Adrenal gland (tissue), 12 donors: Measurements from ENCODE around the gene EYS. TPM values are rescaled to one million over a fixed set of nuclear protein-coding genes. Genes with fewer than 3 reads are reported as not detected.

Experiments used
- DNase-seq, 7 donors: peaks; one replicate each; pipeline ENCODE4 v3.0.0-alpha.2; 2019 to 2020
- H3K27ac ChIP-seq, 5 donors: fragments of 200-600 bp; sonication (generic) in 4 of 5; 1 replicate in 3 of 5; 2 replicates in 2 of 5; pipeline versions ENCODE4 v1.5.1 to v1.8.0; 2016 to 2020; ENCODE audit warnings: mild to moderate bottlenecking in 1 of 5
- H3K27me3 ChIP-seq: fragments of 200-600 bp; 2 replicates; pipeline ENCODE4 v1.8.0; 2021
- H3K36me3 ChIP-seq, 2 donors: fragments of 200-600 bp; replicated peaks in 1 of 2; 1 replicate in 1 of 2; 2 replicates in 1 of 2; pipeline versions ENCODE4 v1.5.1 to v1.8.0; 2018 to 2022
- H3K4me1 ChIP-seq, 2 donors: fragments of 200-600 bp; replicated peaks in 1 of 2; 1 replicate in 1 of 2; 2 replicates in 1 of 2; pipeline versions ENCODE4 v1.5.1 to v1.8.0; 2018 to 2021
- H3K4me3 ChIP-seq, 4 donors: fragments of 200-600 bp; sonication (generic) in 3 of 4; one replicate each; pipeline ENCODE4 v1.5.1; 2016 to 2018
- H3K9me3 ChIP-seq, 3 donors: fragments of 200-600 bp; sonication (generic) in 1 of 3; replicated peaks in 1 of 3; 1 replicate in 2 of 3; 2 replicates in 1 of 3; pipeline versions ENCODE4 v1.5.1 to v1.8.0; 2016 to 2021
- CTCF ChIP-seq, 6 experiments: fragments of 450-650 bp in 4 of 6; fragments of 200-600 bp in 2 of 6; sonication (generic) in 1 of 6; IDR thresholded peaks; 1 replicate in 5 of 6; 2 replicates in 1 of 6; pipeline versions ENCODE4 v1.5.1 to v1.8.0; 2016 to 2021; ENCODE audit warnings: antibody characterized with exemption in 6 of 6, mild to moderate bottlenecking in 2 of 6, moderate library complexity in 1 of 6
- POLR2A ChIP-seq, 2 donors: fragments of 450-650 bp; IDR thresholded peaks; one replicate each; pipeline ENCODE4 v1.6.1; 2017; ENCODE audit warnings: antibody characterized with exemption in 2 of 2, mild to moderate bottlenecking in 2 of 2, moderate library complexity in 1 of 2
- WGBS, 4 donors: extraction: QIAGEN DNeasy Blood & Tissue Kit in 2 of 4; methylation state at CpG; one replicate each; pipeline versions ENCODE4 v1.1.5 to v1.1.7; 2013 to 2017; 5-methylcytosine and 5-hydroxymethylcytosine counted together
- intact Hi-C, 2 donors: fragments of 100-400 bp; cut with DNase I; formaldehyde crosslinking; loops; one replicate each; pipeline versions ENCODE4 v1.14.1 to v1.15.0; 2022 to 2023
- polyA plus RNA-seq, 3 donors: library from polyadenylated mRNA; stranded (reverse); fragments of 200-250 nt in 2 of 3; fragments of 350-450 nt in 1 of 3; fragmentation: Illumina TruSeq in 1 of 3; extraction: RNeasy Lipid Tissue Mini Kit (QIAGEN cat#74804) in 1 of 3; gene quantifications; one replicate each; pipeline ENCODE4 v1.2.3, GENCODE V29; 2013 to 2014
- total RNA-seq, 9 donors: library from RNA; depleted of rRNA in 4 of 9; stranded (reverse); fragments of >200 nt in 4 of 9; fragments of 120-200 nt in 1 of 9; fragmentation: NEBNext Ultra II Directional in 1 of 9; extraction: Animal tissue kit (Norgen Biotek cat#: 25700) in 1 of 9; gene quantifications; one replicate each; pipeline versions ENCODE4 v1.1.0 to v1.2.4, GENCODE V29; 2013 to 2023
- donor health status: healthy with polysubstance abuse.
- donor health status: Bipolar disorder and iron deficiency.
- donor health status: DM: yes; HTN: yes; CAD: no.
- donor health status: DM: no; HTN: no; CAD: no.
- donor health status: DM: no; HTN: no; CAD: no.
- donor health status: DM: yes; HTN: yes; CAD: no.

The EYS gene
- total and polyA plus RNA-seq, 12 donors, result 0.03 to 3.1 (median 0.18) TPM; not detected in 7

- WGBS, 4 donors, result 52 to 68% (median 55%) methylated on average over 2 of the region's 2 CpGs
- H3K4me3 ChIP-seq, result no peak overlapping the region
- TF ChIP-seq POLR2A (IDR thresholded peaks at IDR 0.05) (no peak), CTCF (IDR thresholded peaks at IDR 0.05) (no peak)
- intact Hi-C loops, result no loop called here
- H3K4me1 ChIP-seq, result no peaks in the 10 kb centered on the region
- H3K27me3 ChIP-seq, result no peaks in the 10 kb centered on the region
- DNase-seq, result peak in 1 of 7 donors; percentile 1
- H3K9me3 ChIP-seq, result no peaks in the 10 kb centered on the region
- H3K27ac ChIP-seq, result no peak overlapping the region
- no peaks in the 10 kb centered on the region for H3K36me3 ChIP-seq
These were observed 1489.1 kb downstream of the EYS start for GRCh38 chr6:64217721-64218620.

- Histone ChIP-seq H3K27ac (no peak overlapping the region), H3K27me3 (no peaks in the 10 kb centered on the region), H3K36me3 (no peaks in the 10 kb centered on the region), H3K4me1 (no peaks in the 10 kb centered on the region), H3K9me3 (no peaks in the 10 kb centered on the region), H3K4me3 (no peak overlapping the region)
- intact Hi-C loops, result no loop called here
- DNase-seq, result no peak
- TF ChIP-seq CTCF (IDR thresholded peaks at IDR 0.05), result no peak
- no peak for TF ChIP-seq POLR2A (IDR thresholded peaks at IDR 0.05)
These were observed 1492.7 kb downstream of the EYS start for GRCh38 chr6:64214373-64214772.

- no peak for DNase-seq
- H3K36me3 ChIP-seq, result no peaks in the 10 kb centered on the region
- intact Hi-C loops, result no loop called here
- H3K27ac ChIP-seq, result no peak overlapping the region
- no peaks in the 10 kb centered on the region for H3K9me3 ChIP-seq
- H3K4me3 ChIP-seq, result no peak overlapping the region
- no peaks in the 10 kb centered on the region for H3K4me1 ChIP-seq
- TF ChIP-seq CTCF (IDR thresholded peaks at IDR 0.05) (no peak), POLR2A (IDR thresholded peaks at IDR 0.05) (no peak)
- no peaks in the 10 kb centered on the region for H3K27me3 ChIP-seq
- WGBS, 4 donors, result 42 to 53% (median 48%) methylated on average over 3 of the region's 3 CpGs
These were observed 1493.3 kb downstream of the EYS start for GRCh38 chr6:64213697-64214096.

GRCh38 chr6:64197246-64197645 lies 1509.8 kb downstream of the EYS start:
- Histone ChIP-seq H3K9me3 (no peaks in the 10 kb centered on the region), H3K27me3 (no peaks in the 10 kb centered on the region), H3K36me3 (no peaks in the 10 kb centered on the region), H3K4me3 (no peak overlapping the region), H3K27ac (no peak overlapping the region), H3K4me1 (no peaks in the 10 kb centered on the region)
- intact Hi-C loops, result no loop called here
- DNase-seq, result no peak
- WGBS, 4 donors, result 86 to 90% (median 89%) methylated on average over 1 of the region's 1 CpG
- TF ChIP-seq CTCF (IDR thresholded peaks at IDR 0.05) (no peak), POLR2A (IDR thresholded peaks at IDR 0.05) (no peak)
